ENCODE data around the gene GRB7. TPM values are rescaled to one million over a fixed set of nuclear protein-coding genes. Genes with fewer than 3 reads are reported as not detected.

GRB7 gene
- total RNA-seq, 2 donors from 2014 or later, result 25.4 to 39.9 TPM

DNA sequence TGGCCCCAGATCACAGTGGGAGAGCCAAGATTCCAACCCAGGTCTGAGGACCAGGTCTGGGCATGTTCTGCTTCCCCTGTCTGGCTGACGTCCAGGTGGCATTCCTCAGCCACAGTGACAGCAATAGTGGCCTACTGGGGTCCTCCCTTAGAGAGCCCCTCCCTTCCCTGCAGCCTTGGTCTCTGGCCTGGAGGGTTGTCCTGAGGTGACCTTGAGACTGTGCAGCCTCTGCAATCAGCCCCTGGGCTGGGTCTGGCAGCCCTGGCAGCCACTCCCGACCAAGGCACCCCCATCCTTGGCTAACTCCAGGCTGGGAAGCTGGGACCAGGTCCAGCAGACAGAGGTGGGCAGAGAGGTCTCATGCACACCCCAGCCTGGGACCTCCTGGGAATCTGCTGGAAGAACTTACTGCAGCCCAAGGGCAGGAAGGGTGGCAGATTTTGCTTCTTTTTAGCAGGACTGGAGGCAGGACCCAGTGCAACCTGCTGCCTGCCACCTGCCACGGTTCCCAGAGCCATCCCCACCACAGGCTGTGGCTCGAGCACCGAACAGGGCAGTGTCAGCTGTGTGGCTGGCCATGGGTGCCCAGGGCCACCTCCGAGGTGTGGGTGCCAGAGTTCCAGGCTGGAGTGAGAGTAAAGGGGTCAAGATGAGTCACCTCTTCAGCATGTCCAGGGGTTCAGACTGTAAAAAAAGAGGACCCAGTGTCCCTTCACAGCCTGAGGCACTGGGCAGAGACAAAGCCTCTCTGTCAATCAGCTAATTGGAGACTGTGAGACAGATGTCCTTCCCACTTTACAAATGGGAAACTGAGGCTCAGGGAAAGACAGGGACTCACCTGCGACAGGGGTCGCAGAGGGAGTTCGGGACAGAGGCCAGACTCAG lies 12.6 kb downstream of the GRB7 start:
- Histone ChIP-seq H3K4me3 (no peak overlapping the region), H3K36me3 (replicated peaks in 1 of 2; ENCODE audit: insufficient read depth in 1 of 2, low read depth in 2 of 2) (peaks cover 11 to 13% of the 10 kb centered on the region in 2 donors), H3K9me3 (no peaks in the 10 kb centered on the region), H3K4me1 (peaks cover 48% of the 10 kb centered on the region), H3K27ac (peak overlapping the region; percentile 55 to 82 (median 74)), H3K27me3 (no peaks in the 10 kb centered on the region)
- DNase-seq (peak; percentile 84 to 92 (median 90)), ATAC-seq (peak; percentile 63)
- TF ChIP-seq, protein P1, sequence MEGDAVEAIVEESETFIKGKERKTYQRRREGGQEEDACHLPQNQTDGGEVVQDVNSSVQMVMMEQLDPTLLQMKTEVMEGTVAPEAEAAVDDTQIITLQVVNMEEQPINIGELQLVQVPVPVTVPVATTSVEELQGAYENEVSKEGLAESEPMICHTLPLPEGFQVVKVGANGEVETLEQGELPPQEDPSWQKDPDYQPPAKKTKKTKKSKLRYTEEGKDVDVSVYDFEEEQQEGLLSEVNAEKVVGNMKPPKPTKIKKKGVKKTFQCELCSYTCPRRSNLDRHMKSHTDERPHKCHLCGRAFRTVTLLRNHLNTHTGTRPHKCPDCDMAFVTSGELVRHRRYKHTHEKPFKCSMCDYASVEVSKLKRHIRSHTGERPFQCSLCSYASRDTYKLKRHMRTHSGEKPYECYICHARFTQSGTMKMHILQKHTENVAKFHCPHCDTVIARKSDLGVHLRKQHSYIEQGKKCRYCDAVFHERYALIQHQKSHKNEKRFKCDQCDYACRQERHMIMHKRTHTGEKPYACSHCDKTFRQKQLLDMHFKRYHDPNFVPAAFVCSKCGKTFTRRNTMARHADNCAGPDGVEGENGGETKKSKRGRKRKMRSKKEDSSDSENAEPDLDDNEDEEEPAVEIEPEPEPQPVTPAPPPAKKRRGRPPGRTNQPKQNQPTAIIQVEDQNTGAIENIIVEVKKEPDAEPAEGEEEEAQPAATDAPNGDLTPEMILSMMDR (IDR thresholded peaks at IDR 0.05), result no peak
- peak in 1 of 3 donors; percentile 7 for TF ChIP-seq POLR2A (IDR thresholded peaks at IDR 0.05)
- WGBS, 2 donors, result 16 to 22% methylated on average over 3 to 9 of the region's 9 CpGs
- intact Hi-C loops (cut with DNase I), result no loop called here

DNA sequence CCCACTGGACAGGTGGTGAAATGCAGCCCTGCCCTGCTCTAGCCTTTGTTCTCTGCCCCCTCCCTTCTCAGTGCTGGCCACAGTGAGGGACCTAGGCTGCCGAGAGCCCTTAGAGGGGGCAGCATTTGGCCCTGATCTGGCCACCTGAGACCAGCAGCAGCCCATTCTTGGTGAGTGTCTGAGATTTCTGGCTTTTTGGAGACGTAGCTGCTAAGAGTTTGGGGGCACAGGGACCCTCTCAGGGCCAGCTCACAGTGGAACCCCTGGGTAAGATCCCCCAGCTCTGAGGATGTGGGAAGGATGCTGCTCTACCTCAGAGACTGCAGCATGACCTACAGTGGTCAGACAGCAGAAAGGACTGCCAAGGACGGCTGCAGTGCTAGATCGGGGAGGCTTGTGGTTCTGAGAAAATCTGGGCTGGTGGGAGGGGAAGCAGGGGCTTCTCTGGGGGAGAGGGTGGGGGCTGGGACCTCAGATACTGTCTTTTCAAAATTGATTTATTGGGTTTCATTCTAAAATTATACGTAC lies 13.3 kb downstream of the GRB7 start:
- 58 to 68% methylated on average over 4 to 5 of the region's 5 CpGs for WGBS, 2 donors
- Histone ChIP-seq H3K4me3 (no peak overlapping the region), H3K9me3 (no peaks in the 10 kb centered on the region), H3K36me3 (replicated peaks in 1 of 2; ENCODE audit: insufficient read depth in 1 of 2, low read depth in 2 of 2) (peaks cover 5 to 6% of the 10 kb centered on the region in 2 donors), H3K27me3 (no peaks in the 10 kb centered on the region), H3K27ac (peak overlapping the region; percentile 13 to 82 (median 74)), H3K4me1 (peaks cover 48% of the 10 kb centered on the region)
- TF ChIP-seq, protein P1 (IDR thresholded peaks at IDR 0.05), result no peak
- no peak for TF ChIP-seq POLR2A (IDR thresholded peaks at IDR 0.05)
- ATAC-seq (no peak), DNase-seq (no peak)
- intact Hi-C loops (cut with DNase I), result no loop called here

DNA sequence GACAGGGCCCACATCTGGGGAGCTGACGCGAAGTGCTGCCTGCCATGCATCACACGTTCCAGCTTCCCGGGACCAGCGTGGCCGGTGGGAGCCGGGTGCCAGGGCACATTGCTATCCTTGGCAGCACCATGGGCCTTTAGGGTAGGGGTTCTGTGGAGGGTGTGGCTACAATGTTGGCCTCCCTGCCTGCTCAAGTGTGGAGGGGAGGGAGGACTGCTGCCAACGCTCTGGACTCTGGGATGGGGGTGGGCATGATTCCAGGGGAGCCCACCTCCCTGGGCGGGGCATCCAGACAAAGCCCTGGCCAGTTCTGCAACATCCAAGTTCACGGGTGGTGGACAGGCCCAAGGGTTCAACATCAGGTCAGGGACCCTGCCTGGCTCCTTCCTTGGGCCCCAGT lies 13.9 kb downstream of the GRB7 start:
- peaks cover 3 to 4% of the 10 kb centered on the region in 2 donors for H3K36me3 ChIP-seq (replicated peaks in 1 of 2; ENCODE audit: insufficient read depth in 1 of 2, low read depth in 2 of 2)
- intact Hi-C loops (cut with DNase I), result no loop called here
- no peak overlapping the region for H3K4me3 ChIP-seq
- WGBS, 2 donors, result 61 to 83% methylated on average over 2 to 10 of the region's 10 CpGs
- no peaks in the 10 kb centered on the region for H3K9me3 ChIP-seq
- no peak for DNase-seq
- peaks cover 48% of the 10 kb centered on the region for H3K4me1 ChIP-seq
- no peak for ATAC-seq
- no peak for TF ChIP-seq POLR2A (IDR thresholded peaks at IDR 0.05)
- TF ChIP-seq, protein P1 (IDR thresholded peaks at IDR 0.05), result no peak
- H3K27ac ChIP-seq, result no peak overlapping the region
- H3K27me3 ChIP-seq, result no peaks in the 10 kb centered on the region

DNA sequence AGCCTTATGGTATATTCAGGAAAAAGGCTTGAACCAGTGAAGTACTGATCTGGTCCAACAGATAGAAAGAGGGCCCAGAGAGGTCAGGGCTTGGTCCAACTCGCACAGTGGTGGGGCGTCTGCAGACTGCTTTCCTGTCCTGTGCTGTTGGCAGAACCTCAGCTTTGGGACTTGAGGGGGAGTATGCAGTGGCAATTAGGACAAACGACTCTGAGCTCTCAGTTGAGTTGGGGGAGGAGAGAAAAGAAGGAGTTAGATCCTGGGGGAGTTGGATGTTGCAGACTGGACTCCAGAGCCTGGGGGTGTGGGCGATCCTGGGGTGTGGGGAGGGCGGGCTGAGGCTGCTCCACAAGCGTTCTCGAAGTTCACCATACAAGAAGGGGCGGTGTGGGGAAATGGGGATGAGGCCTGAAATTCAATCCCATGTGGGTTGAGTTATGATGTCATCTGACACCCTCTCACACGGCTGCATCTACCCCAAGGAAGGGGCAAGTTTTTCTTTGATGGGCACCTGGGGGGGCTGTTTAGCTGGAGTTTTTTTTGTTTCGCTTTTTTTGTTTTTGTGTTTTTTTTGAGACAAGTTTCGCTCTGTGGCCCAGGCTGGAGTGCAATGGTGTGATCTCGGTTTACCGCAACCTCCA lies 14.6 kb downstream of the GRB7 start:
- DNase-seq (no peak), ATAC-seq (no peak)
- H3K36me3 ChIP-seq (replicated peaks in 1 of 2; ENCODE audit: insufficient read depth in 1 of 2, low read depth in 2 of 2), result no peaks in the 10 kb centered on the region
- intact Hi-C loops (cut with DNase I), result no loop called here
- no peaks in the 10 kb centered on the region for H3K27me3 ChIP-seq
- H3K4me3 ChIP-seq, result no peak overlapping the region
- peaks cover 48% of the 10 kb centered on the region for H3K4me1 ChIP-seq
- H3K9me3 ChIP-seq, result no peaks in the 10 kb centered on the region
- TF ChIP-seq, protein P1 (IDR thresholded peaks at IDR 0.05), result no peak
- no peak for TF ChIP-seq POLR2A (IDR thresholded peaks at IDR 0.05)
- H3K27ac ChIP-seq, result no peak overlapping the region
- 87 to 90% methylated on average over 13 of the region's 13 CpGs for whole genome bisulfite sequencing, 2 donors
